GM12878 (cell line): ENCODE results near the gene CD2. TPM values are rescaled to one million over a fixed set of nuclear protein-coding genes. Genes with fewer than 3 reads are reported as not detected.

Source experiments
- ATAC-seq: fragments of 200-7000 bp; cut with Tn5 transposase; 3 replicates; pipeline ENCODE4 v1.9.1; 2020; ENCODE audit warnings: mild to moderate bottlenecking, moderate library complexity
- BruUV-seq: library from RNA; stranded (reverse); fragments of 400-500 nt; replicated peaks from 2 replicates; lab custom pipeline; 2021; lab: Mats Ljungman, UMichigan
- CTCF ChIA-PET: fragments of 300-600 bp; sonication (Branson Sonifier 250); formaldehyde crosslinking; extraction: SDS; loops from one replicate; lab custom pipeline; 2021; ENCODE audit warnings: inconsistent platforms; lab: Yijun Ruan, JAX
- POLR2A ChIA-PET: fragments of 350-600 bp; formaldehyde crosslinking; extraction: SDS; loops from one replicate; lab custom pipeline; 2021; ENCODE audit warnings: inconsistent platforms; lab: Charles Lee
- RAD21 ChIA-PET: fragments of 300-600 bp; sonication (Branson Sonifier 250); formaldehyde crosslinking; loops from one replicate; lab custom pipeline; 2023; ENCODE audit warnings: antibody characterized with exemption; ENCODE audit not compliant: unreplicated experiment; lab: Charles Lee
- SMC1A ChIA-PET: fragments of 300-600 bp; sonication (Branson Sonifier 250); formaldehyde crosslinking; loops from one replicate; lab custom pipeline; 2023; ENCODE audit not compliant: unreplicated experiment, uncharacterized antibody; lab: Charles Lee
- DNase-seq: peaks from one replicate; pipeline ENCODE4 v3.0.0-alpha.2; 2011; ENCODE audit warnings: low read depth, low spot score
- FAIRE-seq: peaks from 3 replicates; lab custom pipeline; 2011; peaks lifted over from hg19 to GRCh38; lab: Jason Lieb, UNC
- H2AFZ ChIP-seq: 2 replicates; pipeline ENCODE4 v1.6.0; 2011; ENCODE audit warnings: low read depth, low read length, control low read depth; ENCODE audit not compliant: control insufficient read depth
- H3K27ac ChIP-seq: 2 replicates; pipeline ENCODE4 v1.5.1; 2011; ENCODE audit warnings: control low read depth; ENCODE audit not compliant: control insufficient read depth, insufficient read depth
- H3K27me3 ChIP-seq, 2 experiments: replicated peaks in 1 of 2; 2 replicates each; pipeline versions ENCODE4 v1.6.0 to v1.6.1; 2011; ENCODE audit warnings: low read length in 1 of 2; ENCODE audit not compliant: control insufficient read depth in 2 of 2, insufficient read depth in 2 of 2
- H3K36me3 ChIP-seq, 2 experiments: 2 replicates each; pipeline ENCODE4 v1.5.1; 2011; ENCODE audit warnings: low read length in 1 of 2; ENCODE audit not compliant: control insufficient read depth in 2 of 2, insufficient read depth in 2 of 2
- H3K4me1 ChIP-seq: 2 replicates; pipeline ENCODE4 v1.6.1; 2011; ENCODE audit warnings: mild to moderate bottlenecking, low read length, moderate library complexity, mixed read lengths; ENCODE audit not compliant: control insufficient read depth, insufficient read depth
- H3K4me2 ChIP-seq: 2 replicates; pipeline ENCODE4 v1.6.0; 2011; ENCODE audit warnings: control low read depth; ENCODE audit not compliant: control insufficient read depth, insufficient read depth
- H3K4me3 ChIP-seq: fragments of 200-600 bp; sonication (generic); 2 replicates; pipeline ENCODE4 v1.5.1; 2016
- H3K79me2 ChIP-seq: 2 replicates; pipeline ENCODE4 v1.6.0; 2011; ENCODE audit warnings: low read length; ENCODE audit not compliant: control insufficient read depth, insufficient read depth
- H3K9ac ChIP-seq: 2 replicates; pipeline ENCODE4 v1.8.0; 2011; ENCODE audit warnings: low read length, control low read depth, mixed read lengths; ENCODE audit not compliant: control insufficient read depth, insufficient read depth
- H3K9me3 ChIP-seq: replicated peaks from 3 replicates; pipeline ENCODE4 v1.5.1; 2011; ENCODE audit warnings: mild to moderate bottlenecking, low read length; ENCODE audit not compliant: control insufficient read depth, insufficient read depth
- H4K20me1 ChIP-seq: 2 replicates; pipeline ENCODE4 v1.6.0; 2011; ENCODE audit not compliant: control insufficient read depth, insufficient read depth
- BCL11A ChIP-seq: IDR thresholded peaks from 2 replicates; pipeline ENCODE4 v1.6.1; 2011; ENCODE audit warnings: low read depth, low read length
- CHD4 ChIP-seq: fragments of 200-600 bp; sonication (generic); IDR thresholded peaks from 2 replicates; pipeline ENCODE4 v1.6.1; 2016; ENCODE audit warnings: mild to moderate bottlenecking
- FOS ChIP-seq: IDR thresholded peaks from 3 replicates; pipeline ENCODE4 v1.6.1; 2011; ENCODE audit warnings: borderline replicate concordance; ENCODE audit not compliant: insufficient read length; ENCODE audit errors: extremely low read depth
- GATAD2B ChIP-seq: fragments of 450-650 bp; conservative IDR thresholded peaks from 2 replicates; pipeline ENCODE4 v1.6.1; 2017; ENCODE audit warnings: low read depth, mild to moderate bottlenecking, moderate library complexity
- JUNB ChIP-seq: IDR thresholded peaks from 2 replicates; pipeline ENCODE4 v1.6.1; 2016; ENCODE audit warnings: antibody characterized with exemption, mild to moderate bottlenecking
- KLF5 ChIP-seq: fragments of 450-650 bp; IDR thresholded peaks from 2 replicates; pipeline ENCODE4 v1.6.1; 2014; ENCODE audit warnings: mild to moderate bottlenecking; ENCODE audit not compliant: partially characterized antibody
- MEF2A ChIP-seq: IDR thresholded peaks from 2 replicates; pipeline ENCODE4 v1.6.1; 2011; ENCODE audit warnings: low read depth, mild to moderate bottlenecking, low read length, moderate library complexity; ENCODE audit not compliant: insufficient read depth
- NFIC ChIP-seq: IDR thresholded peaks from 2 replicates; pipeline ENCODE4 v1.6.1; 2012; ENCODE audit warnings: low read depth, mild to moderate bottlenecking, inconsistent platforms, low read length, moderate library complexity
- NR2C2 ChIP-seq: IDR thresholded peaks from 2 replicates; pipeline ENCODE4 v1.6.1; 2011; ENCODE audit warnings: borderline replicate concordance, low read depth; ENCODE audit not compliant: control insufficient read depth, insufficient read length
- POLR2A ChIP-seq: IDR thresholded peaks from 2 replicates; pipeline ENCODE4 v1.6.1; 2011; ENCODE audit warnings: low read depth, mild to moderate bottlenecking, low read length
- POLR2AphosphoS5 ChIP-seq: IDR thresholded peaks from 2 replicates; pipeline ENCODE4 v1.6.1; 2011; ENCODE audit warnings: mild to moderate bottlenecking, low read length, inconsistent platforms
- SIN3A ChIP-seq: IDR thresholded peaks from 2 replicates; pipeline ENCODE4 v1.6.1; 2012; ENCODE audit warnings: low read depth, low read length, improper control_type of control experiment
- SRF ChIP-seq, 2 experiments: IDR thresholded peaks; 2 replicates each; pipeline ENCODE4 v1.6.1; 2011; ENCODE audit warnings: low read depth in 2 of 2, low read length in 2 of 2, mild to moderate bottlenecking in 1 of 2, moderate library complexity in 1 of 2
- TCF7 ChIP-seq: IDR thresholded peaks from 2 replicates; pipeline ENCODE4 v1.6.1; 2014; ENCODE audit warnings: antibody characterized with exemption, borderline replicate concordance
- WRNIP1 ChIP-seq: IDR thresholded peaks from 2 replicates; pipeline ENCODE4 v1.6.1; 2011; ENCODE audit warnings: low read depth, low read length, improper control_type of control experiment, borderline replicate concordance
- ZNF207 ChIP-seq: fragments of 450-650 bp; IDR thresholded peaks from 2 replicates; pipeline ENCODE4 v1.6.1; 2014; ENCODE audit warnings: antibody characterized with exemption, mild to moderate bottlenecking, borderline replicate concordance
- WGBS: methylation state at CpG from one replicate; pipeline ENCODE4 v1.1.6; 2016; ENCODE audit warnings: low lambda C conversion rate; ENCODE audit not compliant: insufficient replicate concordance, insufficient coverage; ENCODE audit errors: missing lambda C conversion rate; 5-methylcytosine and 5-hydroxymethylcytosine counted together
- in situ Hi-C: fragments of 300-500 bp; cut with MboI; formaldehyde crosslinking; loops from 9 replicates; pipeline ENCODE4 v1.14.3; 2018; ENCODE audit warnings: mixed read lengths
- intact Hi-C: fragments of 100-400 bp; cut with micrococcal nuclease; formaldehyde crosslinking; loops from one replicate; pipeline ENCODE4 v1.14.2; 2022; ENCODE audit not compliant: unreplicated experiment
- polyA plus RNA-seq, 11 experiments: library from polyadenylated mRNA; depleted of rRNA in 4 of 11; unstranded in 6 of 11; stranded (reverse) in 5 of 11; fragments of >200 nt; fragmentation: Nextera tagmentation in 4 of 11; fragmentation: Illumina TruSeq in 1 of 11; extraction: Ambion mirVana in 4 of 11; extraction: Trizol in 1 of 11; gene quantifications; 1 replicate in 1 of 11; 2 replicates in 10 of 11; pipeline versions ENCODE4 v1.2.1 to v1.2.3, GENCODE V29; 2011 to 2016; ENCODE audit warnings: inconsistent platforms in 2 of 11, missing spikeins in 2 of 11, low read depth in 1 of 11
- total RNA-seq, 4 experiments: library from RNA; depleted of rRNA in 3 of 4; stranded (reverse); fragments of >200 nt in 3 of 4; fragmentation: Illumina TruSeq in 1 of 4; extraction: Trizol in 1 of 4; gene quantifications; 2 replicates each; pipeline versions ENCODE4 v1.2.1 to v1.2.3, GENCODE V29; 2013 to 2021
- TF ChIP-seq, protein P1 (sequence below): fragments of 450-650 bp; IDR thresholded peaks from 2 replicates; pipeline ENCODE4 v1.6.1; 2017; ENCODE audit warnings: antibody characterized with exemption, mild to moderate bottlenecking, moderate library complexity
- TF ChIP-seq, protein P2 (sequence below): fragments of 450-650 bp; IDR thresholded peaks from 2 replicates; pipeline ENCODE4 v1.6.1; 2017; ENCODE audit warnings: low read depth, mild to moderate bottlenecking, moderate library complexity
- TF ChIP-seq, protein P3 (sequence below): IDR thresholded peaks from 2 replicates; pipeline ENCODE4 v1.6.1; 2012; ENCODE audit warnings: low read depth, low read length, improper control_type of control experiment

CD2 gene
- total and polyA plus RNA-seq, 10 of the 15 experiments (the other 5 are each of a cell fraction or from before 2014, with no cell fraction given) = 0.15 to 4.3 (median 2.8) TPM

GRCh38 chr1:116762281-116762680, 8.1 kb downstream of the CD2 start (continued):
- no peak for TF ChIP-seq ZNF207
- TF ChIP-seq KLF5 = no peak
- TF ChIP-seq JUNB = no peak
- TF ChIP-seq, protein P1, sequence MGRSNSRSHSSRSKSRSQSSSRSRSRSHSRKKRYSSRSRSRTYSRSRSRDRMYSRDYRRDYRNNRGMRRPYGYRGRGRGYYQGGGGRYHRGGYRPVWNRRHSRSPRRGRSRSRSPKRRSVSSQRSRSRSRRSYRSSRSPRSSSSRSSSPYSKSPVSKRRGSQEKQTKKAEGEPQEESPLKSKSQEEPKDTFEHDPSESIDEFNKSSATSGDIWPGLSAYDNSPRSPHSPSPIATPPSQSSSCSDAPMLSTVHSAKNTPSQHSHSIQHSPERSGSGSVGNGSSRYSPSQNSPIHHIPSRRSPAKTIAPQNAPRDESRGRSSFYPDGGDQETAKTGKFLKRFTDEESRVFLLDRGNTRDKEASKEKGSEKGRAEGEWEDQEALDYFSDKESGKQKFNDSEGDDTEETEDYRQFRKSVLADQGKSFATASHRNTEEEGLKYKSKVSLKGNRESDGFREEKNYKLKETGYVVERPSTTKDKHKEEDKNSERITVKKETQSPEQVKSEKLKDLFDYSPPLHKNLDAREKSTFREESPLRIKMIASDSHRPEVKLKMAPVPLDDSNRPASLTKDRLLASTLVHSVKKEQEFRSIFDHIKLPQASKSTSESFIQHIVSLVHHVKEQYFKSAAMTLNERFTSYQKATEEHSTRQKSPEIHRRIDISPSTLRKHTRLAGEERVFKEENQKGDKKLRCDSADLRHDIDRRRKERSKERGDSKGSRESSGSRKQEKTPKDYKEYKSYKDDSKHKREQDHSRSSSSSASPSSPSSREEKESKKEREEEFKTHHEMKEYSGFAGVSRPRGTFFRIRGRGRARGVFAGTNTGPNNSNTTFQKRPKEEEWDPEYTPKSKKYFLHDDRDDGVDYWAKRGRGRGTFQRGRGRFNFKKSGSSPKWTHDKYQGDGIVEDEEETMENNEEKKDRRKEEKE = no peak
- TF ChIP-seq, protein P2, sequence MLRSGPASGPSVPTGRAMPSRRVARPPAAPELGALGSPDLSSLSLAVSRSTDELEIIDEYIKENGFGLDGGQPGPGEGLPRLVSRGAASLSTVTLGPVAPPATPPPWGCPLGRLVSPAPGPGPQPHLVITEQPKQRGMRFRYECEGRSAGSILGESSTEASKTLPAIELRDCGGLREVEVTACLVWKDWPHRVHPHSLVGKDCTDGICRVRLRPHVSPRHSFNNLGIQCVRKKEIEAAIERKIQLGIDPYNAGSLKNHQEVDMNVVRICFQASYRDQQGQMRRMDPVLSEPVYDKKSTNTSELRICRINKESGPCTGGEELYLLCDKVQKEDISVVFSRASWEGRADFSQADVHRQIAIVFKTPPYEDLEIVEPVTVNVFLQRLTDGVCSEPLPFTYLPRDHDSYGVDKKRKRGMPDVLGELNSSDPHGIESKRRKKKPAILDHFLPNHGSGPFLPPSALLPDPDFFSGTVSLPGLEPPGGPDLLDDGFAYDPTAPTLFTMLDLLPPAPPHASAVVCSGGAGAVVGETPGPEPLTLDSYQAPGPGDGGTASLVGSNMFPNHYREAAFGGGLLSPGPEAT = no peak
- TF ChIP-seq POLR2AphosphoS5 = no peak

DNA sequence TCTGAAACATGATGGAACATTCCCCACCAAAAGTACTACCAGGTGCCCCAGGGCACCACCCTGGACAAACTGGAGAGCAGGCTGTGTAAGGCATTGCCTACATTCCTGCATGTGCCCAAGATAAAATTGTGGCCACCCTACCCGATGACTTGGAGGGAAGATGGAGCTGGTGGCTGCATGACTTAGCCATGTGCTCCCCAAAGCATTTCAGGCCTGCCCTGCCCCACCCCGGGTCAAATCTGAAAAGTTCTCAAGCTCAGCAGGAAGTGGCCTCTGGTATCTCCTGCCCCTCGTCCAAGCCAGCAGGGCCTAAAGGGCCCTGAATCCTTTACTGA, 8.5 kb downstream of the CD2 start:
- Histone ChIP-seq H3K9me3 (no peaks in the 10 kb centered on the region), H3K4me3 (no peak overlapping the region), H3K79me2 (no peaks in the 10 kb centered on the region), H2AFZ (peak overlapping the region; percentile 10; the same call in 1 of the 2 replicates), H3K4me2 (no peak overlapping the region), H3K4me1 (peaks cover 7% of the 10 kb centered on the region), H3K27me3 (no peaks in the 10 kb centered on the region; a peak in 1 of 4 replicates), H3K9ac (no peak overlapping the region), H4K20me1 (no peaks in the 10 kb centered on the region), H3K27ac (no peak overlapping the region), H3K36me3 (no peaks in the 10 kb centered on the region)
- WGBS = 48% methylated on average over 3 of the region's 3 CpGs
- FAIRE-seq (no peak), DNase-seq (no peak), ATAC-seq (peak; percentile 5; the same call in 1 of the 3 replicates)
- SMC1A ChIA-PET = interaction anchor here (0.8 to 14.5 kb wide), 10 partner anchors 8 to 119 kb away, joined by 3 to 224 read pairs (median 14); partner anchors contain the start of gene CD2
- POLR2A ChIA-PET = interaction anchor here (1.1 to 3.5 kb wide), 3 partner anchors 9 to 25 kb away, joined by 4 to 19 read pairs (median 5); no protein-coding TSS in a partner anchor
- intact Hi-C loops (loop anchor here (1.0 kb wide), 1 partner anchor 24 kb away; no protein-coding TSS in a partner anchor), in situ Hi-C loops (no loop called here)
- BruUV-seq = no TSS peak
- CTCF ChIA-PET = interaction anchor here (0.6 to 12.8 kb wide), 9 partner anchors 9 to 297 kb away, joined by 3 to 120 read pairs (median 4); partner anchors contain the start of genes CD2 and TTF2
- TF ChIP-seq SIN3A (no peak), CHD4 (no peak), MEF2A (no peak), BCL11A (no peak), JUNB (no peak), GATAD2B (no peak), WRNIP1 (no peak), NFIC (no peak), NR2C2 (no peak), TCF7 (no peak), POLR2A (no peak), SRF (IDR thresholded peaks at IDR 0.05; ENCODE audit: low read depth in 2 of 2, low read length in 2 of 2) (no peak), FOS (no peak)
- TF ChIP-seq, protein P3, sequence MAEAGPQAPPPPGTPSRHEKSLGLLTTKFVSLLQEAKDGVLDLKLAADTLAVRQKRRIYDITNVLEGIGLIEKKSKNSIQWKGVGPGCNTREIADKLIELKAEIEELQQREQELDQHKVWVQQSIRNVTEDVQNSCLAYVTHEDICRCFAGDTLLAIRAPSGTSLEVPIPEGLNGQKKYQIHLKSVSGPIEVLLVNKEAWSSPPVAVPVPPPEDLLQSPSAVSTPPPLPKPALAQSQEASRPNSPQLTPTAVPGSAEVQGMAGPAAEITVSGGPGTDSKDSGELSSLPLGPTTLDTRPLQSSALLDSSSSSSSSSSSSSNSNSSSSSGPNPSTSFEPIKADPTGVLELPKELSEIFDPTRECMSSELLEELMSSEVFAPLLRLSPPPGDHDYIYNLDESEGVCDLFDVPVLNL = no peak
- RAD21 ChIA-PET = interaction anchor here (0.6 to 12.0 kb wide), 5 partner anchors 12 to 64 kb away, joined by 3 to 176 read pairs (median 4); no protein-coding TSS in a partner anchor
